ENCODE data around the gene RNASE7. TPM values are rescaled to one million over a fixed set of nuclear protein-coding genes. Genes with fewer than 3 reads are reported as not detected.

RNASE7 gene
- total RNA-seq, 1 experiment from 2014 or later, result not detected

GRCh38 chr14:21042918-21043317 is 756 bp downstream of the RNASE7 start:
- no peaks in the 10 kb centered on the region for H4K20me1 ChIP-seq (ENCODE audit: insufficient read depth)
- H3K4me1 ChIP-seq (ENCODE audit: control insufficient read depth in 1 of 2, insufficient read depth in 2 of 2, low read length in 2 of 2), result no peaks in the 10 kb centered on the region
- DNase-seq (ENCODE audit: low read depth, low spot score) (no peak), ATAC-seq (no peak)
- RAD21 ChIA-PET (ENCODE audit: low non-redundant PET in 1 of 2, low total read pairs in 2 of 2, uncharacterized antibody in 2 of 2, unreplicated experiment in 2 of 2), result interaction anchor here (0.9 to 1.2 kb wide), 2 partner anchors 28 kb away, joined by 4 read pairs; no protein-coding TSS in a partner anchor
- no peak overlapping the region for H3K9ac ChIP-seq (ENCODE audit: low read length)
- no peak overlapping the region for H3K4me2 ChIP-seq (ENCODE audit: low read length)
- intact Hi-C loops (cut with micrococcal nuclease), result no loop called here
- CTCF ChIA-PET, result interaction anchor here (5.4 kb wide), 1 partner anchor 28 kb away, joined by 148 read pairs; no protein-coding TSS in a partner anchor
- H3K9me3 ChIP-seq (ENCODE audit: control insufficient read depth in 1 of 2, insufficient read depth in 1 of 2, low read depth in 1 of 2, low read length in 2 of 2), result no peaks in the 10 kb centered on the region
- no TSS peak for BruUV-seq (replicated peaks)
- no peaks in the 10 kb centered on the region for H3K79me2 ChIP-seq (ENCODE audit: insufficient read depth, low read length)
- H3K4me3 ChIP-seq (replicated peaks in 1 of 2; ENCODE audit: low read depth in 1 of 2, low read length in 2 of 2), result no peak overlapping the region
- POLR2A ChIA-PET, result no interaction called here
- no peak overlapping the region for H2AFZ ChIP-seq (ENCODE audit: low read depth, low read length, poor library complexity, severe bottlenecking)
- no peaks in the 10 kb centered on the region for H3K36me3 ChIP-seq (ENCODE audit: control insufficient read depth in 1 of 2, insufficient read depth in 2 of 2, low read length in 2 of 2)
- no peak for TF ChIP-seq EGR1 (IDR thresholded peaks at IDR 0.05; ENCODE audit: low read depth)
- no peak overlapping the region for H3K27ac ChIP-seq (ENCODE audit: low read depth, low read length)
- no peaks in the 10 kb centered on the region for H3K27me3 ChIP-seq (ENCODE audit: insufficient read depth, low read length)
- no peaks in the 10 kb centered on the region for H3K9me2 ChIP-seq (ENCODE audit: insufficient read depth)

- RAD21 ChIA-PET (ENCODE audit: low non-redundant PET in 1 of 2, low total read pairs in 2 of 2, uncharacterized antibody in 2 of 2, unreplicated experiment in 2 of 2), result interaction anchor here (0.9 to 1.2 kb wide), 2 partner anchors 29 kb away, joined by 4 read pairs; no protein-coding TSS in a partner anchor
- intact Hi-C loops (cut with micrococcal nuclease), result no loop called here
Measured at GRCh38 chr14:21043387-21043973, 1.3 kb downstream of the RNASE7 start.

More at GRCh38 chr14:21043387-21043973, 1.3 kb downstream of the RNASE7 start:
- Histone ChIP-seq H3K36me3 (ENCODE audit: control insufficient read depth in 1 of 2, insufficient read depth in 2 of 2, low read length in 2 of 2) (no peaks in the 10 kb centered on the region), H3K4me1 (ENCODE audit: control insufficient read depth in 1 of 2, insufficient read depth in 2 of 2, low read length in 2 of 2) (no peaks in the 10 kb centered on the region), H2AFZ (ENCODE audit: low read depth, low read length, poor library complexity, severe bottlenecking) (no peak overlapping the region), H3K27me3 (ENCODE audit: insufficient read depth, low read length) (no peaks in the 10 kb centered on the region), H3K4me2 (ENCODE audit: low read length) (no peak overlapping the region), H3K27ac (ENCODE audit: low read depth, low read length) (no peak overlapping the region), H3K4me3 (replicated peaks in 1 of 2; ENCODE audit: low read depth in 1 of 2, low read length in 2 of 2) (no peak overlapping the region), H4K20me1 (ENCODE audit: insufficient read depth) (no peaks in the 10 kb centered on the region), H3K79me2 (ENCODE audit: insufficient read depth, low read length) (no peaks in the 10 kb centered on the region), H3K9me2 (ENCODE audit: insufficient read depth) (no peaks in the 10 kb centered on the region), H3K9me3 (ENCODE audit: control insufficient read depth in 1 of 2, insufficient read depth in 1 of 2, low read depth in 1 of 2, low read length in 2 of 2) (no peaks in the 10 kb centered on the region), H3K9ac (ENCODE audit: low read length) (no peak overlapping the region)
- TF ChIP-seq SRF (IDR thresholded peaks at IDR 0.05; ENCODE audit: low read depth) (no peak), EZH2phosphoT487 (IDR thresholded peaks at IDR 0.05; ENCODE audit: borderline replicate concordance) (no peak), ELF1 (IDR thresholded peaks at IDR 0.05; ENCODE audit: borderline replicate concordance, low read depth) (no peak), SP1 (IDR thresholded peaks at IDR 0.05; ENCODE audit: low read depth) (no peak), YY1 (IDR thresholded peaks at IDR 0.05; ENCODE audit: extremely low read depth, insufficient replicate concordance, low read depth, low read length) (no peak)
- POLR2A ChIA-PET, result no interaction called here
- no peak for DNase-seq (ENCODE audit: low read depth, low spot score)
- CTCF ChIA-PET, result interaction anchor here (1.2 to 5.4 kb wide), 2 partner anchors 23 to 28 kb away, joined by 3 to 148 read pairs; no protein-coding TSS in a partner anchor
- ATAC-seq, result no peak
- no TSS peak for BruUV-seq (replicated peaks)
